ENCODE data around the gene AMPD3.
A peak's percentile ranks its signal among the peaks of the same experiment; 100 is the strongest.
"Not testable (repeated sequence)": the region's sequence is repeated elsewhere in the genome, so short reads cannot be mapped to it uniquely, and the experiment has no call there.

AMPD3 gene

GRCh38 chr11:10454878-10455631 is at the start of gene AMPD3:
TSS of gene AMPD3 (plus strand) at chr11:10455264. CDS start at chr11:10461520, 6,256 bp downstream.
- no peak for DNase-seq

GRCh38 chr11:10405865-10406592 is 49.0 kb upstream of the AMPD3 start:
- peak; percentile 53 for DNase-seq

GRCh38 chr11:10407055-10407454 is 48.0 kb upstream of the AMPD3 start:
- DNase-seq, result no peak

GRCh38 chr11:10407749-10408685 is 47.0 kb upstream of the AMPD3 start:
- no peak for DNase-seq

GRCh38 chr11:10409207-10409661 is 45.8 kb upstream of the AMPD3 start:
- no peak for DNase-seq

GRCh38 chr11:10410106-10410843 is 44.8 kb upstream of the AMPD3 start:
- no peak for DNase-seq

GRCh38 chr11:10410844-10411200 is 44.2 kb upstream of the AMPD3 start:
- DNase-seq, result no peak

- DNase-seq, result no peak
Measured at GRCh38 chr11:10412266-10412665, 42.8 kb upstream of the AMPD3 start.

- DNase-seq, result no peak
Measured at GRCh38 chr11:10413268-10413667, 41.8 kb upstream of the AMPD3 start.

GRCh38 chr11:10414181-10414580 is 40.9 kb upstream of the AMPD3 start:
- no peak for DNase-seq

GRCh38 chr11:10414659-10415058 is 40.4 kb upstream of the AMPD3 start:
- DNase-seq, result no peak

GRCh38 chr11:10415817-10416392 is 39.2 kb upstream of the AMPD3 start:
- DNase-seq, result no peak

- no peak for DNase-seq
Measured at GRCh38 chr11:10418259-10418949, 36.7 kb upstream of the AMPD3 start.

- DNase-seq, result no peak
Measured at GRCh38 chr11:10418950-10419310, 36.1 kb upstream of the AMPD3 start.

GRCh38 chr11:10426475-10426874 is 28.6 kb upstream of the AMPD3 start:
- no peak for DNase-seq

GRCh38 chr11:10428453-10428852 is 26.6 kb upstream of the AMPD3 start:
- DNase-seq, result no peak

GRCh38 chr11:10429526-10429925 is 25.5 kb upstream of the AMPD3 start:
- DNase-seq, result no peak

GRCh38 chr11:10432493-10432892 is 22.6 kb upstream of the AMPD3 start:
- DNase-seq, result no peak

- DNase-seq, result no peak
Measured at GRCh38 chr11:10432971-10433370, 22.1 kb upstream of the AMPD3 start.

GRCh38 chr11:10436224-10436623 is 18.8 kb upstream of the AMPD3 start:
- DNase-seq, result no peak

- not testable (repeated sequence) for DNase-seq
Measured at GRCh38 chr11:10436683-10437082, 18.4 kb upstream of the AMPD3 start.

GRCh38 chr11:10438458-10438857 is 16.6 kb upstream of the AMPD3 start:
- no peak for DNase-seq
